Measurements from ENCODE around the gene COG5.

COG5 gene

DNA sequence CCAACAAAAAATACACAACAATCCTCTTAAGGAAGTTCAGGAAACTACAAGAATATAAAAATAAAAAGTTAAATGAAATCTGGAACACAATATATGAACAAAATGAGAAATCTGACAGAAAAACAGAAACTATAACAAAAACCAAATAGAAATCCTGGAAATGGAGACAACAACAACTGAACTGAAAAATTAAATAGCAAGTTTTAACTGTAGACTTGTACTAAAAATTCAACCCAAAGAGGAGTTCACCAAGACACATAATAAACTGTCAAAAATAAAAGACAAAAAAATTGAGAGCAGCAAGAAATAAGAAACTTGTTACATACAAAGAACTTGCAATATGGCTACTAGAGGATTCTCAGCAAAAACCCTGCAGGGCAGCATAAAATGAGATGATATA is 349.8 kb downstream of the COG5 start:
- no peak overlapping the region for H3K27ac ChIP-seq
- no peak overlapping the region for H3K9ac ChIP-seq
- H3K36me3 ChIP-seq (ENCODE audit: insufficient read depth): no peaks in the 10 kb centered on the region; the same call in 1 of the 2 replicates
- no peaks in the 10 kb centered on the region for H3K27me3 ChIP-seq (ENCODE audit: insufficient read depth, low read depth)
- no peak overlapping the region for H2AFZ ChIP-seq (ENCODE audit: low read depth)
- no peaks in the 10 kb centered on the region for H4K20me1 ChIP-seq (ENCODE audit: insufficient read depth)
- H3K4me2 ChIP-seq: no peak overlapping the region
- H3K79me2 ChIP-seq (ENCODE audit: insufficient read depth, low read depth): no peaks in the 10 kb centered on the region
- H3K4me1 ChIP-seq (ENCODE audit: low read depth, poor library complexity, severe bottlenecking): peaks cover 4% of the 10 kb centered on the region
- H3K4me3 ChIP-seq (IDR thresholded peaks at IDR 0.05; ENCODE audit: insufficient read depth, low read depth, low read length): no peak overlapping the region
- TF ChIP-seq, protein P1, sequence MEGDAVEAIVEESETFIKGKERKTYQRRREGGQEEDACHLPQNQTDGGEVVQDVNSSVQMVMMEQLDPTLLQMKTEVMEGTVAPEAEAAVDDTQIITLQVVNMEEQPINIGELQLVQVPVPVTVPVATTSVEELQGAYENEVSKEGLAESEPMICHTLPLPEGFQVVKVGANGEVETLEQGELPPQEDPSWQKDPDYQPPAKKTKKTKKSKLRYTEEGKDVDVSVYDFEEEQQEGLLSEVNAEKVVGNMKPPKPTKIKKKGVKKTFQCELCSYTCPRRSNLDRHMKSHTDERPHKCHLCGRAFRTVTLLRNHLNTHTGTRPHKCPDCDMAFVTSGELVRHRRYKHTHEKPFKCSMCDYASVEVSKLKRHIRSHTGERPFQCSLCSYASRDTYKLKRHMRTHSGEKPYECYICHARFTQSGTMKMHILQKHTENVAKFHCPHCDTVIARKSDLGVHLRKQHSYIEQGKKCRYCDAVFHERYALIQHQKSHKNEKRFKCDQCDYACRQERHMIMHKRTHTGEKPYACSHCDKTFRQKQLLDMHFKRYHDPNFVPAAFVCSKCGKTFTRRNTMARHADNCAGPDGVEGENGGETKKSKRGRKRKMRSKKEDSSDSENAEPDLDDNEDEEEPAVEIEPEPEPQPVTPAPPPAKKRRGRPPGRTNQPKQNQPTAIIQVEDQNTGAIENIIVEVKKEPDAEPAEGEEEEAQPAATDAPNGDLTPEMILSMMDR (conservative IDR thresholded peaks at IDR 0.05; ENCODE audit: low read depth, low read length): no peak

GRCh38 chr7:107213193-107213788 is 350.4 kb downstream of the COG5 start:
- no peaks in the 10 kb centered on the region for H3K27me3 ChIP-seq (ENCODE audit: insufficient read depth, low read depth)
- H2AFZ ChIP-seq (ENCODE audit: low read depth): no peak overlapping the region
- H3K4me3 ChIP-seq (IDR thresholded peaks at IDR 0.05; ENCODE audit: insufficient read depth, low read depth, low read length): no peak overlapping the region
- H3K4me2 ChIP-seq: no peak overlapping the region
- peaks cover 11% of the 10 kb centered on the region for H3K4me1 ChIP-seq (ENCODE audit: low read depth, poor library complexity, severe bottlenecking)
- H3K9ac ChIP-seq: no peak overlapping the region
- no peaks in the 10 kb centered on the region; the same call in 1 of the 2 replicates for H3K36me3 ChIP-seq (ENCODE audit: insufficient read depth)
- no peaks in the 10 kb centered on the region for H3K79me2 ChIP-seq (ENCODE audit: insufficient read depth, low read depth)
- TF ChIP-seq, protein P1 (conservative IDR thresholded peaks at IDR 0.05; ENCODE audit: low read depth, low read length): no peak
- H4K20me1 ChIP-seq (ENCODE audit: insufficient read depth): no peaks in the 10 kb centered on the region
- no peak overlapping the region for H3K27ac ChIP-seq

DNA sequence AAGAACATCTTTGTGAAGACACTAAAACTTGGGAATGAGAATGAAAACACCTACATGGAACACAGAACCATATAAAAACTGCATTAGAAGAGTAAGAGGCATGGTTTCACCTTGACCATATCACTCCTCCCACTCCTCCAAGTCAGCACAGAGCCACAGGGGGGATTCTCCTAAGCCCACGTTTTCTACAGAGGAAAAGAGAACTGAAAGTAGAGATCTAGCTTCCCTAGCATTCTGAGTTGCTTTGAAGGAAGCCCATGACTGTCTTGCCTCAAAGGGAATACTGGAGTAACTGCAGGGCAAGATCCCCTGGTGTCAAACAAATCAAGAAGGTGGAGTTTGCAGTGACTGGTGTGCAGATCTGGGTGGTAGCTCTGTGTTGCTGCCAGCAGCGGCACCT is 351.0 kb downstream of the COG5 start:
- no peaks in the 10 kb centered on the region for H3K79me2 ChIP-seq (ENCODE audit: insufficient read depth, low read depth)
- H3K36me3 ChIP-seq (ENCODE audit: insufficient read depth): no peaks in the 10 kb centered on the region; the same call in 1 of the 2 replicates
- no peak overlapping the region for H3K4me2 ChIP-seq
- no peak overlapping the region for H3K27ac ChIP-seq
- H4K20me1 ChIP-seq (ENCODE audit: insufficient read depth): no peaks in the 10 kb centered on the region
- no peak overlapping the region for H3K4me3 ChIP-seq (IDR thresholded peaks at IDR 0.05; ENCODE audit: insufficient read depth, low read depth, low read length)
- TF ChIP-seq, protein P1 (conservative IDR thresholded peaks at IDR 0.05; ENCODE audit: low read depth, low read length): no peak
- H2AFZ ChIP-seq (ENCODE audit: low read depth): no peak overlapping the region
- peaks cover 17% of the 10 kb centered on the region for H3K4me1 ChIP-seq (ENCODE audit: low read depth, poor library complexity, severe bottlenecking)
- H3K9ac ChIP-seq: no peak overlapping the region
- H3K27me3 ChIP-seq (ENCODE audit: insufficient read depth, low read depth): no peaks in the 10 kb centered on the region

DNA sequence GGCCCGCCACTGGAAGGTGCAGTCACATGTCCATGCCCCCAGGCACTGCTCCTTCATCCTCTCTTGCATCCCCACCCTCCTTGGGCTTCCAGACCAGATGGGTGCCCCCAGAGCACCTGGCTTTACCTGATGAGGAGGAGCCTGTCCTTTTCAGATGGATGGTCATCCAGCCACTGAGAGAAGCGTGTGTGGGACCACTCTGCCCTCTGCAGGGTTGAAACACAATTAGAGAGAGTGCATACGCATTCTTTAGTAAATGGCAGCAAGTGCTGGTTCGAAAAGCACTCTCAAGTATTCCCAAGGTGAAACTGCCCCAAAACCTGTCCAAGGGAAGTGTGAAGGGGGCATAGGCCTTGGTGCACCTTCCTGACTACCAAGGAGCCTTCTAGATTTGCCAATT is 353.3 kb downstream of the COG5 start:
- Histone ChIP-seq H3K4me2 (no peak overlapping the region), H3K4me1 (ENCODE audit: low read depth, poor library complexity, severe bottlenecking) (peaks cover 20% of the 10 kb centered on the region), H3K27ac (no peak overlapping the region), H3K4me3 (IDR thresholded peaks at IDR 0.05; ENCODE audit: insufficient read depth, low read depth, low read length) (no peak overlapping the region), H3K36me3 (ENCODE audit: insufficient read depth) (no peaks in the 10 kb centered on the region; the same call in 1 of the 2 replicates), H2AFZ (ENCODE audit: low read depth) (no peak overlapping the region), H3K79me2 (ENCODE audit: insufficient read depth, low read depth) (no peaks in the 10 kb centered on the region), H3K9ac (no peak overlapping the region), H3K27me3 (ENCODE audit: insufficient read depth, low read depth) (no peaks in the 10 kb centered on the region), H4K20me1 (ENCODE audit: insufficient read depth) (no peaks in the 10 kb centered on the region)
- TF ChIP-seq, protein P1 (conservative IDR thresholded peaks at IDR 0.05; ENCODE audit: low read depth, low read length): no peak

Measured in KMS-11 (cell line).